AG04450 (cell line): ENCODE results near the gene TRAF7. TPM values are rescaled to one million over a fixed set of nuclear protein-coding genes. Genes with fewer than 3 reads are reported as not detected.

ENCODE experiments used
- CTCF ChIA-PET: fragments of 300-600, 350-600 bp; formaldehyde crosslinking; extraction: SDS; loops from one replicate; lab custom pipeline; 2022; ENCODE audit warnings: antibody characterized with exemption, inconsistent platforms; lab: Charles Lee
- POLR2A ChIA-PET: fragments of 350-600 bp; formaldehyde crosslinking; extraction: SDS; loops from one replicate; lab custom pipeline; 2021; ENCODE audit warnings: antibody characterized with exemption, inconsistent platforms; lab: Yijun Ruan, JAX
- DNase-seq: peaks from one replicate; pipeline ENCODE4 v3.0.0-alpha.2; 2011; ENCODE audit warnings: low read depth, low spot score
- H3K27ac ChIP-seq: one replicate; pipeline ENCODE4 v1.5.1; 2012; ENCODE audit warnings: low read depth, low read length, control low read depth
- H3K27me3 ChIP-seq: one replicate; pipeline ENCODE4 v1.6.0; 2012; ENCODE audit warnings: low read length; ENCODE audit not compliant: control insufficient read depth, insufficient read depth
- H3K4me3 ChIP-seq: 2 replicates; pipeline ENCODE4 v1.5.1; 2011; ENCODE audit warnings: mild to moderate bottlenecking, low read depth, low read length, control low read depth
- H3K9me3 ChIP-seq: 2 replicates; pipeline ENCODE4 v1.5.1; 2012; ENCODE audit warnings: low read length; ENCODE audit not compliant: control insufficient read depth, insufficient read depth
- polyA plus RNA-seq: library from polyadenylated mRNA; depleted of rRNA; stranded (reverse); fragments of >200 nt; gene quantifications from 2 replicates; pipeline ENCODE4 v1.2.3, GENCODE V29; 2011
- TF ChIP-seq, protein P1 (sequence below): IDR thresholded peaks from 2 replicates; pipeline ENCODE4 v1.5.1; 2011; ENCODE audit warnings: low read depth, low read length, control low read depth, inconsistent platforms

TRAF7 gene
- polyA plus RNA-seq, 1 experiment = 35.2 TPM

GRCh38 chr16:2174396-2175131 is 19.0 kb downstream of the TRAF7 start:
- Histone ChIP-seq H3K9me3 (peaks cover 7% of the 10 kb centered on the region; the same call in 1 of the 2 replicates), H3K27ac (no peak overlapping the region), H3K4me3 (no peak overlapping the region), H3K27me3 (no peaks in the 10 kb centered on the region)
- DNase-seq = no peak
- TF ChIP-seq, protein P1, sequence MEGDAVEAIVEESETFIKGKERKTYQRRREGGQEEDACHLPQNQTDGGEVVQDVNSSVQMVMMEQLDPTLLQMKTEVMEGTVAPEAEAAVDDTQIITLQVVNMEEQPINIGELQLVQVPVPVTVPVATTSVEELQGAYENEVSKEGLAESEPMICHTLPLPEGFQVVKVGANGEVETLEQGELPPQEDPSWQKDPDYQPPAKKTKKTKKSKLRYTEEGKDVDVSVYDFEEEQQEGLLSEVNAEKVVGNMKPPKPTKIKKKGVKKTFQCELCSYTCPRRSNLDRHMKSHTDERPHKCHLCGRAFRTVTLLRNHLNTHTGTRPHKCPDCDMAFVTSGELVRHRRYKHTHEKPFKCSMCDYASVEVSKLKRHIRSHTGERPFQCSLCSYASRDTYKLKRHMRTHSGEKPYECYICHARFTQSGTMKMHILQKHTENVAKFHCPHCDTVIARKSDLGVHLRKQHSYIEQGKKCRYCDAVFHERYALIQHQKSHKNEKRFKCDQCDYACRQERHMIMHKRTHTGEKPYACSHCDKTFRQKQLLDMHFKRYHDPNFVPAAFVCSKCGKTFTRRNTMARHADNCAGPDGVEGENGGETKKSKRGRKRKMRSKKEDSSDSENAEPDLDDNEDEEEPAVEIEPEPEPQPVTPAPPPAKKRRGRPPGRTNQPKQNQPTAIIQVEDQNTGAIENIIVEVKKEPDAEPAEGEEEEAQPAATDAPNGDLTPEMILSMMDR = no peak
- ChIA-PET CTCF (no interaction called here), POLR2A (interaction anchor here (1.3 kb wide), 1 partner anchor 19 kb away, joined by 5 read pairs; the partner anchor contains the start of gene TRAF7)

GRCh38 chr16:2175454-2175853 is 19.9 kb downstream of the TRAF7 start:
- TF ChIP-seq, protein P1 = no peak
- H3K27ac ChIP-seq = no peak overlapping the region
- H3K4me3 ChIP-seq = no peak overlapping the region
- no peaks in the 10 kb centered on the region for H3K27me3 ChIP-seq
- peaks cover 7% of the 10 kb centered on the region; the same call in 1 of the 2 replicates for H3K9me3 ChIP-seq
- DNase-seq = no peak
- ChIA-PET CTCF (no interaction called here), POLR2A (interaction anchor here (1.3 kb wide), 1 partner anchor 20 kb away, joined by 5 read pairs; the partner anchor contains the start of gene TRAF7)

- CTCF ChIA-PET = no interaction called here
- no peak for DNase-seq
- Histone ChIP-seq H3K4me3 (no peak overlapping the region), H3K9me3 (peaks cover 7% of the 10 kb centered on the region; the same call in 1 of the 2 replicates), H3K27ac (no peak overlapping the region), H3K27me3 (no peaks in the 10 kb centered on the region)
- POLR2A ChIA-PET = no interaction called here
- TF ChIP-seq, protein P1 = no peak
Observed at GRCh38 chr16:2176047-2176446, 20.5 kb downstream of the TRAF7 start.

GRCh38 chr16:2177101-2177500 is 21.5 kb downstream of the TRAF7 start:
- Histone ChIP-seq H3K27ac (no peak overlapping the region), H3K27me3 (no peaks in the 10 kb centered on the region), H3K4me3 (no peak overlapping the region), H3K9me3 (peaks cover 7% of the 10 kb centered on the region; the same call in 1 of the 2 replicates)
- POLR2A ChIA-PET = no interaction called here
- DNase-seq = no peak
- TF ChIP-seq, protein P1 = no peak
- CTCF ChIA-PET = no interaction called here

GRCh38 chr16:2177561-2177960 is 22.0 kb downstream of the TRAF7 start:
- Histone ChIP-seq H3K9me3 (peaks cover 7% of the 10 kb centered on the region; the same call in 1 of the 2 replicates), H3K4me3 (no peak overlapping the region), H3K27ac (no peak overlapping the region), H3K27me3 (no peaks in the 10 kb centered on the region)
- CTCF ChIA-PET = no interaction called here
- TF ChIP-seq, protein P1 = no peak
- no peak for DNase-seq
- POLR2A ChIA-PET = interaction anchor here (0.7 kb wide), 1 partner anchor 22 kb away, joined by 3 read pairs; the partner anchor contains the start of gene TRAF7
